Panc1 (cell line): ENCODE measurements around the gene CLEC4A. TPM values are rescaled to one million over a fixed set of nuclear protein-coding genes. Genes with fewer than 3 reads are reported as not detected.

Experiments used
- ATAC-seq: fragments of 200-7000 bp; cut with Tn5 transposase; 2 replicates; pipeline ENCODE4 v1.9.1; 2020; ENCODE audit warnings: mild to moderate bottlenecking, moderate library complexity
- BruUV-seq: library from RNA; stranded (reverse); fragments of 400-500 nt; replicated peaks from 2 replicates; lab custom pipeline; 2021; lab: Mats Ljungman, UMichigan
- CTCF ChIA-PET: fragments of 300-600 bp; sonication (Branson Sonifier 250); formaldehyde crosslinking; loops from one replicate; lab custom pipeline; 2022; ENCODE audit warnings: antibody characterized with exemption; lab: Charles Lee
- POLR2A ChIA-PET: fragments of 300-600 bp; sonication (Branson Sonifier 250); formaldehyde crosslinking; loops from one replicate; lab custom pipeline; 2022; ENCODE audit warnings: antibody characterized with exemption; lab: Charles Lee
- DNase-seq: peaks from one replicate; pipeline ENCODE4 v3.0.0-alpha.2; 2010; ENCODE audit warnings: low read depth, low spot score
- H3K27ac ChIP-seq: 2 replicates; pipeline ENCODE4 v1.5.1; 2011; ENCODE audit warnings: mild to moderate bottlenecking, low read length, inconsistent platforms
- H3K27me3 ChIP-seq: fragments of 200-500 bp; sonication (Bioruptor generic); 2 replicates; pipeline ENCODE4 v1.6.0; 2014; ENCODE audit warnings: low read length, inconsistent platforms; ENCODE audit not compliant: control insufficient read depth, insufficient read depth
- H3K36me3 ChIP-seq: fragments of 200-500 bp; sonication (Bioruptor generic); 2 replicates; pipeline ENCODE4 v1.5.1; 2014; ENCODE audit warnings: inconsistent platforms, mild to moderate bottlenecking, low read length, moderate library complexity; ENCODE audit not compliant: control insufficient read depth, insufficient read depth
- H3K4me1 ChIP-seq: 2 replicates; pipeline ENCODE4 v1.5.1; 2011; ENCODE audit warnings: inconsistent platforms, mild to moderate bottlenecking, low read length, moderate library complexity; ENCODE audit not compliant: control insufficient read depth, insufficient read depth
- H3K4me3 ChIP-seq, 2 experiments: 2 replicates each; pipeline ENCODE4 v1.5.1; 2011 to 2012; ENCODE audit warnings: low read depth in 2 of 2, low read length in 2 of 2, mild to moderate bottlenecking in 2 of 2, inconsistent platforms in 1 of 2, moderate library complexity in 1 of 2
- H3K9me3 ChIP-seq: fragments of 200-500 bp; sonication (Bioruptor generic); 2 replicates; pipeline ENCODE4 v1.5.1; 2014; ENCODE audit warnings: low read depth, mild to moderate bottlenecking, inconsistent platforms, low read length, moderate library complexity; ENCODE audit not compliant: control insufficient read depth, insufficient read depth
- POLR2AphosphoS5 ChIP-seq: IDR thresholded peaks from 2 replicates; pipeline ENCODE4 v1.6.1; 2012; ENCODE audit warnings: mild to moderate bottlenecking, low read depth, low read length, moderate library complexity
- SIN3A ChIP-seq: IDR thresholded peaks from 2 replicates; pipeline ENCODE4 v1.6.1; 2012; ENCODE audit warnings: low read depth, mild to moderate bottlenecking, low read length, moderate library complexity, borderline replicate concordance; ENCODE audit not compliant: insufficient read depth
- TCF7L2 ChIP-seq: IDR thresholded peaks from 2 replicates; pipeline ENCODE4 v1.6.1; 2011; ENCODE audit warnings: mild to moderate bottlenecking, low read depth, low read length, inconsistent platforms
- in situ Hi-C: cut with HindIII; loops from 2 replicates; pipeline ENCODE4 v1.10.0; 2016; ENCODE audit warnings: low sequenced_read_pairs, low pct_unique_long_range_greater_than_20kb
- intact Hi-C: fragments of 100-400 bp; cut with micrococcal nuclease; formaldehyde crosslinking; loops from one replicate; pipeline ENCODE4 v1.10.0; 2022; ENCODE audit not compliant: unreplicated experiment
- total RNA-seq: library from RNA; stranded (reverse); gene quantifications from one replicate; pipeline ENCODE4 v1.2.1, GENCODE V29; 2021; ENCODE audit not compliant: unreplicated experiment
- TF ChIP-seq, protein P1 (sequence below): fragments of 450-650 bp; IDR thresholded peaks from 2 replicates; pipeline ENCODE4 v1.5.1; 2017; ENCODE audit warnings: mild to moderate bottlenecking
- TF ChIP-seq, protein P2 (sequence below), 2 experiments: IDR thresholded peaks; 2 replicates each; pipeline ENCODE4 v1.6.1; 2011 to 2012; ENCODE audit warnings: low read depth in 2 of 2, control low read depth in 1 of 2, low read length in 1 of 2, mild to moderate bottlenecking in 1 of 2, moderate library complexity in 1 of 2; ENCODE audit not compliant: insufficient read depth in 1 of 2

CLEC4A gene
- total RNA-seq, 1 experiment from 2014 or later = 0.33 TPM

DNA sequence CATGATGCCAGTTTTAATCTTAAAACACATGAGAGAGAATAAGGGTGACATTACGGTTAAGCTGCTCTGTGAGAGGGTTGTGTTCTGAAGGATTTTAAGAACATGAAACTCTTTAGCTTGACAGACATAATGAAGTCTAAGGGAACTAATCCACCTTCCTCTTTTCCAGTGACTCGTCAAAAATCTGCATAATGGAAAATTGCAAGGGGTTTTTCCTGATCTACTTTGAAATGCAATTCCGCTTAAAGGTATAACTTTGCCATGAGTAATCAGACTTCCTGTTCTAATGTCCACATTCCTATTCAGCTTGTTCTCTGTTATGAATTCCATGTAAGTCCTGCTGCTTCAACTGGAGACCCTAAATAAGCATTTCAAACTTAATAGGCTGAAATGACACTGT, 33.4 kb downstream of the CLEC4A start, which contains the start of gene ZNF705A:
Gene ZNF705A, plus strand, starts transcription at position 171 of the 400 bp plus-strand sequence. CDS start 15,611 bp downstream, outside the sequence.
- no peak within 1 kb of the TSS for H3K4me3 ChIP-seq

DNA sequence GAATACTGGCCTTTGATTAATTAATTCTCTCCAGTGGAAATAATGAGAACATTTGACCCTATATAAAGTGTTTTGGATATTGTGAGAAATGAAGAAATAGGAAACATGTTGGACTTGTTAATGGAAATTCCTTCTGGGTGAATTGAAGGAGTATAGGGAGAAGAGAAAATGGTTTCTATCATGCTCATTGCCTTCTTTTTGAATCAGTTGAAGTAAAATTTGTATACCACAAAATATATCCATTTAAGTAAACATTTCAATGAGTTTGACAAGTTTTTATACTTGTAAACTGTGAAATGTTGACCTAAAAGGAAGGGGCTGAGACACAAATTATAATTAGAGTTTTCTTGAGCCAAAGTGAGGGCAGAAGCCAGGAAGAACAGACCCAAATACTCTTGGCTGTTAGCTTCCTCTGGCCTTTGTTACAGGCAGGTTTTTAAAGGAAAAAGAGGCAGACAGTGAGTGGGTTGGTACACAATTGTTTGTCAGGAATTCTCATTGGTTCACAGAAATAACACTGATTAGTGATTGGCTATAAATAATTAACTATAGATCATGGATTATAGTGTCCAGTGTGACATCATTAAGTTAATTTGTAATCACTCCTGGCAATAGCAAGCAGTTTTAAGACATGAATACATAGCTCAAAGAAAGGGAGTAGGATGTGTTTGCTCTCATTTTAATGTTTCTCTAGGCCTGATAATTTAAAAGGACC, 34.2 kb downstream of the CLEC4A start:
- no peaks in the 10 kb centered on the region for H3K27me3 ChIP-seq

More for the DNA sequence above, 33.4 kb downstream of the CLEC4A start, which contains the start of gene ZNF705A:
- ATAC-seq (no peak), DNase-seq (no peak)
- H3K36me3 ChIP-seq = no peaks in the 10 kb centered on the region
- in situ Hi-C loops (no loop called here), intact Hi-C loops (no loop called here)
- H3K27ac ChIP-seq = no peak within 1 kb of the TSS
- no TSS peak for BruUV-seq
- ChIA-PET CTCF (no interaction called here), POLR2A (no interaction called here)
- H3K27me3 ChIP-seq = no peaks in the 10 kb centered on the region
- H3K4me1 ChIP-seq = no peaks in the 10 kb centered on the region
- H3K9me3 ChIP-seq = no peaks in the 10 kb centered on the region
- TF ChIP-seq SIN3A (no peak), POLR2AphosphoS5 (no peak), TCF7L2 (no peak)
- TF ChIP-seq, protein P1, sequence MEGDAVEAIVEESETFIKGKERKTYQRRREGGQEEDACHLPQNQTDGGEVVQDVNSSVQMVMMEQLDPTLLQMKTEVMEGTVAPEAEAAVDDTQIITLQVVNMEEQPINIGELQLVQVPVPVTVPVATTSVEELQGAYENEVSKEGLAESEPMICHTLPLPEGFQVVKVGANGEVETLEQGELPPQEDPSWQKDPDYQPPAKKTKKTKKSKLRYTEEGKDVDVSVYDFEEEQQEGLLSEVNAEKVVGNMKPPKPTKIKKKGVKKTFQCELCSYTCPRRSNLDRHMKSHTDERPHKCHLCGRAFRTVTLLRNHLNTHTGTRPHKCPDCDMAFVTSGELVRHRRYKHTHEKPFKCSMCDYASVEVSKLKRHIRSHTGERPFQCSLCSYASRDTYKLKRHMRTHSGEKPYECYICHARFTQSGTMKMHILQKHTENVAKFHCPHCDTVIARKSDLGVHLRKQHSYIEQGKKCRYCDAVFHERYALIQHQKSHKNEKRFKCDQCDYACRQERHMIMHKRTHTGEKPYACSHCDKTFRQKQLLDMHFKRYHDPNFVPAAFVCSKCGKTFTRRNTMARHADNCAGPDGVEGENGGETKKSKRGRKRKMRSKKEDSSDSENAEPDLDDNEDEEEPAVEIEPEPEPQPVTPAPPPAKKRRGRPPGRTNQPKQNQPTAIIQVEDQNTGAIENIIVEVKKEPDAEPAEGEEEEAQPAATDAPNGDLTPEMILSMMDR = no peak
- TF ChIP-seq, protein P2, sequence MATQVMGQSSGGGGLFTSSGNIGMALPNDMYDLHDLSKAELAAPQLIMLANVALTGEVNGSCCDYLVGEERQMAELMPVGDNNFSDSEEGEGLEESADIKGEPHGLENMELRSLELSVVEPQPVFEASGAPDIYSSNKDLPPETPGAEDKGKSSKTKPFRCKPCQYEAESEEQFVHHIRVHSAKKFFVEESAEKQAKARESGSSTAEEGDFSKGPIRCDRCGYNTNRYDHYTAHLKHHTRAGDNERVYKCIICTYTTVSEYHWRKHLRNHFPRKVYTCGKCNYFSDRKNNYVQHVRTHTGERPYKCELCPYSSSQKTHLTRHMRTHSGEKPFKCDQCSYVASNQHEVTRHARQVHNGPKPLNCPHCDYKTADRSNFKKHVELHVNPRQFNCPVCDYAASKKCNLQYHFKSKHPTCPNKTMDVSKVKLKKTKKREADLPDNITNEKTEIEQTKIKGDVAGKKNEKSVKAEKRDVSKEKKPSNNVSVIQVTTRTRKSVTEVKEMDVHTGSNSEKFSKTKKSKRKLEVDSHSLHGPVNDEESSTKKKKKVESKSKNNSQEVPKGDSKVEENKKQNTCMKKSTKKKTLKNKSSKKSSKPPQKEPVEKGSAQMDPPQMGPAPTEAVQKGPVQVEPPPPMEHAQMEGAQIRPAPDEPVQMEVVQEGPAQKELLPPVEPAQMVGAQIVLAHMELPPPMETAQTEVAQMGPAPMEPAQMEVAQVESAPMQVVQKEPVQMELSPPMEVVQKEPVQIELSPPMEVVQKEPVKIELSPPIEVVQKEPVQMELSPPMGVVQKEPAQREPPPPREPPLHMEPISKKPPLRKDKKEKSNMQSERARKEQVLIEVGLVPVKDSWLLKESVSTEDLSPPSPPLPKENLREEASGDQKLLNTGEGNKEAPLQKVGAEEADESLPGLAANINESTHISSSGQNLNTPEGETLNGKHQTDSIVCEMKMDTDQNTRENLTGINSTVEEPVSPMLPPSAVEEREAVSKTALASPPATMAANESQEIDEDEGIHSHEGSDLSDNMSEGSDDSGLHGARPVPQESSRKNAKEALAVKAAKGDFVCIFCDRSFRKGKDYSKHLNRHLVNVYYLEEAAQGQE (IDR thresholded peaks at IDR 0.05; ENCODE audit: insufficient read depth in 1 of 2, low read depth in 2 of 2, low read length in 1 of 2) = no peak

More for the DNA sequence above, 34.2 kb downstream of the CLEC4A start:
- POLR2A ChIA-PET = no interaction called here
- no peak for ATAC-seq
- BruUV-seq = no TSS peak
- H3K9me3 ChIP-seq = no peaks in the 10 kb centered on the region
- in situ Hi-C loops = no loop called here
- no peaks in the 10 kb centered on the region for H3K4me1 ChIP-seq
- H3K36me3 ChIP-seq = no peaks in the 10 kb centered on the region
- H3K27ac ChIP-seq = no peak overlapping the region
- DNase-seq = no peak
- intact Hi-C loops = no loop called here
- CTCF ChIA-PET = no interaction called here
- TF ChIP-seq TCF7L2 (no peak), POLR2AphosphoS5 (no peak), SIN3A (no peak)
- TF ChIP-seq, protein P1 = no peak
- TF ChIP-seq, protein P2 (IDR thresholded peaks at IDR 0.05; ENCODE audit: insufficient read depth in 1 of 2, low read depth in 2 of 2, low read length in 1 of 2) = no peak
- no peak overlapping the region for H3K4me3 ChIP-seq
